ENCODE results near the gene TAS2R43. TPM values are rescaled to one million over a fixed set of nuclear protein-coding genes. Genes with fewer than 3 reads are reported as not detected.
A peak's percentile ranks its signal among the peaks of the same experiment; 100 is the strongest.
"Not testable (repeated sequence)": the region's sequence is repeated elsewhere in the genome, so short reads cannot be mapped to it uniquely, and the experiment has no call there.

The TAS2R43 gene
- total and polyA plus RNA-seq, 2 experiments from 2014 or later: 1.0 to 2.7 TPM

DNA sequence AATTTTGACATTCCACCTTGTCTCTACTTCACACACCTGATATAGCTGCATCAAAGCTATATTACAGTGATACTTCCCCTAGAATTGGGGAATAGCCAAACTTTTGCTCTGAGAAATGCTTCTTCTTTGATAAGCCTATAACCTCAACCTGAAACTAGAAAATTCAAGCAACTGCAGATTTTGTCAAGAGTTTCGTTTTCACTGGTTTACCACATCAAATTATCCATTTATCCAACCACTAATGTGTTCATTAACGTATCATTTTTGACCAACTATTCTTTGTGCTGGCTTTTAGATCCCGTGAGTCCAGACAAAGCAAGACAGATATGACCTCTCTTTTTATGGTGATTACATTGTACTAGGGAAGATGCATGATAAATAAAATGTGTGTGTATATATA lies 16.5 kb downstream of the TAS2R43 start:
- Histone ChIP-seq H3K36me3 (no peaks in the 10 kb centered on the region), H3K27ac (no peak overlapping the region), H3K9me3 (ENCODE audit: low read depth) (no peaks in the 10 kb centered on the region), H3K4me3 (no peak overlapping the region), H3K27me3 (no peaks in the 10 kb centered on the region), H3K4me1 (ENCODE audit: low read depth) (no peaks in the 10 kb centered on the region)
- TF ChIP-seq, protein P1, sequence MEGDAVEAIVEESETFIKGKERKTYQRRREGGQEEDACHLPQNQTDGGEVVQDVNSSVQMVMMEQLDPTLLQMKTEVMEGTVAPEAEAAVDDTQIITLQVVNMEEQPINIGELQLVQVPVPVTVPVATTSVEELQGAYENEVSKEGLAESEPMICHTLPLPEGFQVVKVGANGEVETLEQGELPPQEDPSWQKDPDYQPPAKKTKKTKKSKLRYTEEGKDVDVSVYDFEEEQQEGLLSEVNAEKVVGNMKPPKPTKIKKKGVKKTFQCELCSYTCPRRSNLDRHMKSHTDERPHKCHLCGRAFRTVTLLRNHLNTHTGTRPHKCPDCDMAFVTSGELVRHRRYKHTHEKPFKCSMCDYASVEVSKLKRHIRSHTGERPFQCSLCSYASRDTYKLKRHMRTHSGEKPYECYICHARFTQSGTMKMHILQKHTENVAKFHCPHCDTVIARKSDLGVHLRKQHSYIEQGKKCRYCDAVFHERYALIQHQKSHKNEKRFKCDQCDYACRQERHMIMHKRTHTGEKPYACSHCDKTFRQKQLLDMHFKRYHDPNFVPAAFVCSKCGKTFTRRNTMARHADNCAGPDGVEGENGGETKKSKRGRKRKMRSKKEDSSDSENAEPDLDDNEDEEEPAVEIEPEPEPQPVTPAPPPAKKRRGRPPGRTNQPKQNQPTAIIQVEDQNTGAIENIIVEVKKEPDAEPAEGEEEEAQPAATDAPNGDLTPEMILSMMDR (IDR thresholded peaks at IDR 0.05; ENCODE audit: low read depth, low read length): no peak
- no peak for DNase-seq (ENCODE audit: low read depth in 1 of 2, low spot score in 1 of 2)

DNA sequence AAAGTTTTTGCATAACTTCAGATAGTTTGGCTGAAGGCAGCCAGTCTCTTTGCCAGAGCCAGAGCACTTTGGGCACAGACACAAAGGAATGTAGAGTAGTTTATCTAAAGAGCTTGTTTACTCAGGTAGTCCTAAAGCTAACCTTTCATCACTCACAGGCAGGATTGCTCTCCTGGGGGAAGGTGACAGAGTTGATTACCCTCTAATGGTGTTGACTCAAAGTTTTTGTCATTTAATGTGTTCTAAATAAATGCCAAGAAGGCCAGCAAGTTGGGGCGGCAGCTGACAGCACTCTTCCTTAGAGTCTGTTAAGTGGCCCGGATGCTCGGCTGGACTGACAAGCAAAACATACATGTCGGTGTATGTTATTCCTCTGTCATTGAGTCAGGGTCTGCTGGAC lies 20.7 kb downstream of the TAS2R43 start:
- H3K9me3 ChIP-seq (ENCODE audit: low read depth): no peaks in the 10 kb centered on the region
- H3K4me1 ChIP-seq (ENCODE audit: low read depth): no peaks in the 10 kb centered on the region
- DNase-seq (ENCODE audit: low read depth in 1 of 2, low spot score in 1 of 2): peak in 1 of 2 donors; percentile 5
- no peak overlapping the region for H3K4me3 ChIP-seq
- H3K27ac ChIP-seq: no peak overlapping the region
- H3K27me3 ChIP-seq: no peaks in the 10 kb centered on the region
- TF ChIP-seq, protein P1 (IDR thresholded peaks at IDR 0.05; ENCODE audit: low read depth, low read length): no peak
- H3K36me3 ChIP-seq: no peaks in the 10 kb centered on the region

DNA sequence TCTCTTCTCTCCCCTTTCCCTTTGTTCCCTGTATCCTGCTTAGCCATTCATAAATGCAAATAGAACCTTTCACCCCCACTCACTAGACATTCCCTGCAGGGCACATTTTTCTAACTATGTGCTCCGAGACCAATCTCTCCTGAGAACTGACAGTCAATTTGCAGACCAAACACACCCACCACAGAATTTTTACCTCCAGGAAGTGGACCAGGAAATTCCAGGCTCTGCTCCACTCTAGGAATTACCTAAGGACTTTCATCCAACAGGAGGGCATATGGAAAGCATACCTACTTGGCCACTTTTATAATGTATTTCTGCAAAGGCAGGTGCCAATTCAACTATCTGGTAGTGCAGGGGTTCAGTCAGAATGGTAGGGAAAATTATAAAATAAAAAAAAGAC lies 21.1 kb downstream of the TAS2R43 start:
- TF ChIP-seq, protein P1 (IDR thresholded peaks at IDR 0.05; ENCODE audit: low read depth, low read length): no peak
- no peak overlapping the region for H3K27ac ChIP-seq
- DNase-seq (ENCODE audit: low read depth in 1 of 2, low spot score in 1 of 2): no peak

DNA sequence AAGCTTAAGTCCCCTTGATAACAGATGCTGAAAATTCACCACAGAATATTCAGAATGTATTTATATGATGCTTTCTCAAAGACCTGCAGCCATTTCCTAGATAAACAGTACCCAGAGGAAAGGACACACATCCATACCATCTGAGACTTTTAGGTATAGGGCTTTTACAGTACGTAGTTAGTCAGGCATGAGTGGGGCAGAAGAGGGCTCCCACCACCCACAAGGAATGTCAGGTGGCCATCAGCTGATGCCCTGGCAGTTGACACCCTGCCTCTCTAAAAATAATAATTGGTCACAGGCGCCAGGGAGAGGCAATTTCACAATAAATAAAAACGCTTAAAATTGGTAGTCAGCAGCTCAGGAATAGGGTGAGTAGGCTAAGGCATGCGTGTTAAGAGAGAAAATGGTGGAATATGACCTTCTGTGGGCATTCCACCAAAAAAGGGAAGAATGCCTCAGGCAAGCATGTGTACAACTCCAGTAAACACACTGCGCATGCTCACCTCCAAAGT lies 22.2 kb downstream of the TAS2R43 start:
- H3K4me3 ChIP-seq: no peak overlapping the region
- TF ChIP-seq, protein P1 (IDR thresholded peaks at IDR 0.05; ENCODE audit: low read depth, low read length): no peak
- no peaks in the 10 kb centered on the region for H3K9me3 ChIP-seq (ENCODE audit: low read depth)
- H3K4me1 ChIP-seq (ENCODE audit: low read depth): no peaks in the 10 kb centered on the region
- H3K27ac ChIP-seq: no peak overlapping the region
- H3K36me3 ChIP-seq: no peaks in the 10 kb centered on the region
- no peaks in the 10 kb centered on the region for H3K27me3 ChIP-seq
- DNase-seq (ENCODE audit: low read depth in 1 of 2, low spot score in 1 of 2): no peak

More for the DNA sequence above, 21.1 kb downstream of the TAS2R43 start:
- Histone ChIP-seq H3K9me3 (ENCODE audit: low read depth) (no peaks in the 10 kb centered on the region), H3K4me1 (ENCODE audit: low read depth) (no peaks in the 10 kb centered on the region), H3K27me3 (no peaks in the 10 kb centered on the region), H3K36me3 (no peaks in the 10 kb centered on the region), H3K4me3 (no peak overlapping the region)

DNA sequence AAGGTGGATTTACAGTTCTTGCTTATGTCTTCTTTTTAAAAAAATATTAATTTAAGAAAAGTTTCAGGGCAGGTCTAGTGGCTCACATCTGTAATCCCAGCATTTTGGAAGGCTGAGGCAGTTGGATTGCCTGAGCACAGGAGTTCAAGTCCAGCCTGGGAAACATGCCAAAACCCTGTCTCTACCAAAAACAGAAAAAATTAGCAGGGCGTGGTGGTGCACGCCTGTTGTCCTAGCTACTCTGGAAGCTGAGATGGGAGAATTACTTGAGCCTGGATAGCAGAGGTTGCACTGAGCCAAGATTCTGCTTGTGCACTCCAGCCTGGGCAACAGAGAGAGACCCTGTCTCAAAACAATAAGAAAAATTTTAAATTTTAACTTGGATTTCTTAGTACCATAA lies 24.6 kb downstream of the TAS2R43 start:
- DNase-seq (ENCODE audit: low read depth in 1 of 2, low spot score in 1 of 2): peak in 1 of 2 donors; percentile 54
- H3K27ac ChIP-seq: no peak overlapping the region
- TF ChIP-seq, protein P1 (IDR thresholded peaks at IDR 0.05; ENCODE audit: low read depth, low read length): no peak
- no peaks in the 10 kb centered on the region for H3K4me1 ChIP-seq (ENCODE audit: low read depth)
- no peaks in the 10 kb centered on the region for H3K36me3 ChIP-seq
- H3K4me3 ChIP-seq: no peak overlapping the region
- no peaks in the 10 kb centered on the region for H3K9me3 ChIP-seq (ENCODE audit: low read depth)
- H3K27me3 ChIP-seq: no peaks in the 10 kb centered on the region

DNA sequence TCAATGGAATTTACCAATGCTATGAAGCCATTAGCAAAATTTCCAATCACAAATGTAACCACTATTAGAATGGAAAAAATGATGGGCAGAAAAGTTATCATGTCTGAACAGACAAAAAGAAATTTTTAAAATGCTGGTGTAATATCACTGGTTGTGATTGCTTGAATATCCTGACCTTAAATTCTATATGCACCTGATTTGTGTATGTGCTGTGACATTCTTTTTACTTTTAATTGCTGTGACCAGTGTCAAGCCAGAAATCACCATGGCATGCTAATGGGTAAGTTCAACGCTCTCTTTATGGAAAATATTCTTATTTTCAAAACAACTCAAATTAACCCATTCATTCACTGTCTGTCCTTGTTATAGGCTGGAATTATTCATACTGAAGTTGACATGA lies 29.9 kb downstream of the TAS2R43 start, which contains the start of gene TAS2R46:
TSS of gene TAS2R46 (minus strand) at position 101 of the 400 bp plus-strand sequence. CDS start at position 101, 0 bp downstream.
- H3K27ac ChIP-seq; H3K4me3 ChIP-seq; H3K4me1 ChIP-seq (ENCODE audit: low read depth); H3K9me3 ChIP-seq (ENCODE audit: low read depth); DNase-seq (ENCODE audit: low read depth in 1 of 2, low spot score in 1 of 2); H3K36me3 ChIP-seq; H3K27me3 ChIP-seq: not testable (repeated sequence)

Measured in cardiac muscle cell (in vitro differentiated cells and primary cell).